Measurements from ENCODE around the gene NRAP. TPM values are rescaled to one million over a fixed set of nuclear protein-coding genes. Genes with fewer than 3 reads are reported as not detected.

The NRAP gene
- total and polyA plus RNA-seq, 2 donors (not counting 3 experiments of a cell fraction or from before 2014, with no cell fraction given), result not detected

DNA sequence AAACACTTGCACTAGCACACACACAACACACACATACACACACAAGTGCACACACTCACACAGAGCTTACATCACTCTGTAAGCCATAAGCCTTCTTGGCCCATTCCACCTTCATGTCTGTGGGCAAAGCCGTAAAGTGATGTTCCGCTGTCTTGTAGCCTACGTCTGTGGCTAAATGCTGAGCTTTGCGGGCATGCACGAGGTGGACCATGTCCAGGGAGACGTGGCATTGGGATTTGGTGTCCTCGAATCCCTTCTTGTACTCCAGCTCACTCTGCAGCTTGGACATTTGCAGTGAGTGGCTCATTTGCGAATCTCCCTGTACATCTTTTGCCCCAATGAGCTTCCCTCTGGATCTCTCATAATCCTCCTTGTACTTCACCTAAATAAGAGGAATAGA is 42.0 kb downstream of the NRAP start:
- dilution Hi-C loops (cut with MboI; ENCODE audit: extremely low pct_ligation_motif_present, low sequenced_read_pairs), result no loop called here
- FAIRE-seq, result no peak

DNA sequence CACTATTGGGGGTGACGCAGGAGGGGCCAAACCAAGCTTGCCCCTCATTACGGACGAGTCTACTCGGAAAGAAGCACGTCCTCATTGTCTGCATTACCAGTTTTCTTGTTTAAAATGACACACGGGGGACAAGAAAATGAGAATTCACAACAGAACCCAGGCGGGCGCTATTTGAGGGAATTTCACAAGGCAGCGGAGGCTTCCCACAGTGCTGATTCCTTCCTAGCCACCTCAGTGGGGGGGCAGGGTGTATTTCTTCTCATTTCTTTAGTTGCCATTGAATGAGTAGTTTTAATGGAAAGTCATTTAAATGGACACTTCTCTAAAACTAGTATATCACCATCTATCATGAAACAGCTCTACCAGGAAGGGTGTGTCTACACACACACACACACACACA is 42.9 kb downstream of the NRAP start:
- ChIA-PET POLR2A (no interaction called here), CTCF (no interaction called here)
- Histone ChIP-seq H3K36me3 (ENCODE audit: control insufficient read depth in 2 of 2, extremely low read depth in 1 of 2, insufficient read depth in 2 of 2, low read length in 2 of 2) (no peaks in the 10 kb centered on the region), H3K4me2 (ENCODE audit: insufficient read depth, low read length) (no peak overlapping the region), H2AFZ (ENCODE audit: low read depth, low read length) (no peak overlapping the region), H4K20me1 (replicated peaks; ENCODE audit: control insufficient read depth, extremely low read depth, insufficient read depth, low read length) (no peaks in the 10 kb centered on the region), H3K9me3 (replicated peaks; ENCODE audit: control insufficient read depth, insufficient read depth, low read length) (no peaks in the 10 kb centered on the region), H3K9ac (replicated peaks; ENCODE audit: extremely low read depth, insufficient read depth, low read length) (no peak overlapping the region), H3K79me2 (ENCODE audit: control insufficient read depth, insufficient read depth, low read length) (no peaks in the 10 kb centered on the region), H3K27me3 (ENCODE audit: control insufficient read depth in 2 of 2, insufficient read depth in 2 of 2, low read length in 2 of 2) (peaks cover 2 to 19% of the 10 kb centered on the region in 2 experiments), H3K27ac (ENCODE audit: insufficient read depth, low read depth, low read length) (no peak overlapping the region), H3K9me1 (replicated peaks; ENCODE audit: control insufficient read depth, extremely low read depth, insufficient read depth, low read length) (no peaks in the 10 kb centered on the region), H3K4me1 (ENCODE audit: control insufficient read depth, extremely low read depth, insufficient read depth, low read length) (no peaks in the 10 kb centered on the region), H3K4me3 (replicated peaks in 1 of 3; ENCODE audit: insufficient read depth in 1 of 3, low read depth in 1 of 3, low read length in 3 of 3) (no peak overlapping the region)
- intact Hi-C loops (cut with micrococcal nuclease), result no loop called here
- DNase-seq (ENCODE audit: low read depth, low spot score), result no peak
- no peak for FAIRE-seq
- no peak for TF ChIP-seq POLR2A (IDR thresholded peaks at IDR 0.05; ENCODE audit: low read depth, low read length)
- TF ChIP-seq, protein P1, sequence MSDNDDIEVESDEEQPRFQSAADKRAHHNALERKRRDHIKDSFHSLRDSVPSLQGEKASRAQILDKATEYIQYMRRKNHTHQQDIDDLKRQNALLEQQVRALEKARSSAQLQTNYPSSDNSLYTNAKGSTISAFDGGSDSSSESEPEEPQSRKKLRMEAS (IDR thresholded peaks at IDR 0.05; ENCODE audit: insufficient read depth, insufficient read length), result no peak
- TF ChIP-seq, protein P2, sequence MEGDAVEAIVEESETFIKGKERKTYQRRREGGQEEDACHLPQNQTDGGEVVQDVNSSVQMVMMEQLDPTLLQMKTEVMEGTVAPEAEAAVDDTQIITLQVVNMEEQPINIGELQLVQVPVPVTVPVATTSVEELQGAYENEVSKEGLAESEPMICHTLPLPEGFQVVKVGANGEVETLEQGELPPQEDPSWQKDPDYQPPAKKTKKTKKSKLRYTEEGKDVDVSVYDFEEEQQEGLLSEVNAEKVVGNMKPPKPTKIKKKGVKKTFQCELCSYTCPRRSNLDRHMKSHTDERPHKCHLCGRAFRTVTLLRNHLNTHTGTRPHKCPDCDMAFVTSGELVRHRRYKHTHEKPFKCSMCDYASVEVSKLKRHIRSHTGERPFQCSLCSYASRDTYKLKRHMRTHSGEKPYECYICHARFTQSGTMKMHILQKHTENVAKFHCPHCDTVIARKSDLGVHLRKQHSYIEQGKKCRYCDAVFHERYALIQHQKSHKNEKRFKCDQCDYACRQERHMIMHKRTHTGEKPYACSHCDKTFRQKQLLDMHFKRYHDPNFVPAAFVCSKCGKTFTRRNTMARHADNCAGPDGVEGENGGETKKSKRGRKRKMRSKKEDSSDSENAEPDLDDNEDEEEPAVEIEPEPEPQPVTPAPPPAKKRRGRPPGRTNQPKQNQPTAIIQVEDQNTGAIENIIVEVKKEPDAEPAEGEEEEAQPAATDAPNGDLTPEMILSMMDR (IDR thresholded peaks at IDR 0.05; ENCODE audit: extremely low read depth in 1 of 2, insufficient read depth in 1 of 2, low read depth in 1 of 2, low read length in 2 of 2), result no peak
- no peak for TF ChIP-seq POLR2AphosphoS5 (IDR thresholded peaks at IDR 0.05; ENCODE audit: insufficient read depth, low read depth, low read length)
- TF ChIP-seq FOS (IDR thresholded peaks at IDR 0.05; ENCODE audit: borderline replicate concordance, insufficient read depth, low read length), result no peak
- no peak for TF ChIP-seq JUN (IDR thresholded peaks at IDR 0.05; ENCODE audit: borderline replicate concordance, insufficient read depth, insufficient read length, low read depth)
- TF ChIP-seq EZH2 (IDR thresholded peaks at IDR 0.05; ENCODE audit: borderline replicate concordance, low read depth, low read length, severe bottlenecking), result no peak
- TF ChIP-seq MYC (IDR thresholded peaks at IDR 0.05; ENCODE audit: low read depth, low read length), result no peak
- TF ChIP-seq GATA2 (IDR thresholded peaks at IDR 0.05; ENCODE audit: insufficient read depth, insufficient read length, low read depth, low read length), result no peak
- dilution Hi-C loops (cut with MboI; ENCODE audit: extremely low pct_ligation_motif_present, low sequenced_read_pairs), result no loop called here
- BruUV-seq (replicated peaks), result no TSS peak

More for the DNA sequence above, 42.0 kb downstream of the NRAP start:
- BruUV-seq (replicated peaks), result no TSS peak
- Histone ChIP-seq H3K79me2 (ENCODE audit: control insufficient read depth, insufficient read depth, low read length) (no peaks in the 10 kb centered on the region), H3K36me3 (ENCODE audit: control insufficient read depth in 2 of 2, extremely low read depth in 1 of 2, insufficient read depth in 2 of 2, low read length in 2 of 2) (no peaks in the 10 kb centered on the region), H3K9ac (replicated peaks; ENCODE audit: extremely low read depth, insufficient read depth, low read length) (no peak overlapping the region), H3K4me2 (ENCODE audit: insufficient read depth, low read length) (no peak overlapping the region), H4K20me1 (replicated peaks; ENCODE audit: control insufficient read depth, extremely low read depth, insufficient read depth, low read length) (no peaks in the 10 kb centered on the region), H3K4me1 (ENCODE audit: control insufficient read depth, extremely low read depth, insufficient read depth, low read length) (no peaks in the 10 kb centered on the region), H3K9me3 (replicated peaks; ENCODE audit: control insufficient read depth, insufficient read depth, low read length) (no peaks in the 10 kb centered on the region), H2AFZ (ENCODE audit: low read depth, low read length) (no peak overlapping the region), H3K9me1 (replicated peaks; ENCODE audit: control insufficient read depth, extremely low read depth, insufficient read depth, low read length) (no peaks in the 10 kb centered on the region), H3K27me3 (ENCODE audit: control insufficient read depth in 2 of 2, insufficient read depth in 2 of 2, low read length in 2 of 2) (peaks cover 2 to 15% of the 10 kb centered on the region in 2 experiments), H3K27ac (ENCODE audit: insufficient read depth, low read depth, low read length) (no peak overlapping the region), H3K4me3 (replicated peaks in 1 of 3; ENCODE audit: insufficient read depth in 1 of 3, low read depth in 1 of 3, low read length in 3 of 3) (no peak overlapping the region)
- CTCF ChIA-PET, result no interaction called here
- POLR2A ChIA-PET, result no interaction called here
- DNase-seq (ENCODE audit: low read depth, low spot score), result no peak
- TF ChIP-seq, protein P2 (IDR thresholded peaks at IDR 0.05; ENCODE audit: extremely low read depth in 1 of 2, insufficient read depth in 1 of 2, low read depth in 1 of 2, low read length in 2 of 2), result no peak
- no peak for TF ChIP-seq POLR2A (IDR thresholded peaks at IDR 0.05; ENCODE audit: low read depth, low read length)
- intact Hi-C loops (cut with micrococcal nuclease), result no loop called here

Data from endothelial cell of umbilical vein (primary cell).